Activated CD8-positive, alpha-beta memory T cell treated with anti-CD3 and anti-CD28 coated beads, Interleukin-2, amount 50 U/mL, for 48 hours (primary cell): ENCODE measurements around the gene PADI1.
"Not testable (repeated sequence)": the region's sequence is repeated elsewhere in the genome, so short reads cannot be mapped to it uniquely, and the experiment has no call there.

Source experiments
- DNase-seq: peaks from one replicate; pipeline ENCODE4 v3.0.0-alpha.2; 2020

PADI1 gene

DNA sequence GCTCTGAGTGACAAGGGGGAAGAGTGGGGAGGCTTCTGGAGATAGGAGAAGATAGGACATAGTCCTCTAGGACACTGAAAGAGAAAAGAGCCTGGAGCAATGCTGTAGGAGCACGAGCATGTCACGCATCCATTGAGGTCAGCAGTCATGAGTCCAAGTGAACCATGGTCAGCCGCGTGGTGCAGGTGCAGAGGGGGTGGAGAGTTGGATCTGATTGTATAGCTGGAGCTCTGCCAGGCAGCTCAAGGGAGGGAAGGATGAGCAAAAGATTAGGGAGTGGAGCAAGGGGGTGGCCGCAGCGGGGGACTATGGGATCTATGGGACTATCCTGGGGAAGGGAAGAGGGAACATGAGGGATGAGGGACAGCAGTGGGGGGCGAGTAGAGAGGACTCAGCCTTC, 14.0 kb downstream of the PADI1 start:
- DNase-seq = no peak

DNA sequence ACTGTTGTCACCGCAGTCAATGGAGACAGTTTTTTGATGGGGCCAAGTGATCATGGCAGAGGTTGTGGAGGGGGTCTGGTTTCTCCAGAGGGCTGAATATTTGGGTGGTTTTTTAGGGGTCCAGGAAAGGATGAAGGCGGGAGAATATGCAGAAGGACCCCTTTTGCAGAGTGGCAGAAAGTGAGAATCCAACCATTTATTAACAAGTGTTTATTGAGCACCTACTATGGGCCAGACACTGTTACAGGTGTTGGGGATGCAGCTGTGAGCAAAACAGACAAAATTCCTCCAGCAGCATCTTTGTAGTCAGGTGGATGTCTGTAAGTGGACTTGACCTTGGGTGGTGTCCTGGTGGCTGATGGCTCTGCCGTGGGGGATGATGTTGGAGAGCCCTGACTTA, 15.4 kb downstream of the PADI1 start:
- DNase-seq = no peak

DNA sequence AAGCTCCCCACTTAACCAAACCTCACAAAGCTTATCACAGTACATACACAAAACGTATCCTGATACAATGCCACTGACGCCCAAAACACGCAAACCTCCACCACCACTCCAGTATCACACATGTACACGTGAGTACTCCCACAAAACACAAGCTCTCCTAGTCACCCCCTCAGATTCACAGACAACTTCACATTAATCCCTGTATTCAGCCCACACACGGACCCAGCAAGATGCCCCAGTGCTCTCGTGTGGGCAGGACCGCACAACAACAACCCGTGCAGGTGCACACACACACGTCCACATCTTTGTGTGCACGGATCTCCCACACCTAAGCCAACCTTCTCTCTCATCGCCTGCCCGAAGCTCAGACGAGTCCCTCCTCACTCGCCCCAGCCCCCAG, 17.6 kb downstream of the PADI1 start:
- DNase-seq = no peak

DNA sequence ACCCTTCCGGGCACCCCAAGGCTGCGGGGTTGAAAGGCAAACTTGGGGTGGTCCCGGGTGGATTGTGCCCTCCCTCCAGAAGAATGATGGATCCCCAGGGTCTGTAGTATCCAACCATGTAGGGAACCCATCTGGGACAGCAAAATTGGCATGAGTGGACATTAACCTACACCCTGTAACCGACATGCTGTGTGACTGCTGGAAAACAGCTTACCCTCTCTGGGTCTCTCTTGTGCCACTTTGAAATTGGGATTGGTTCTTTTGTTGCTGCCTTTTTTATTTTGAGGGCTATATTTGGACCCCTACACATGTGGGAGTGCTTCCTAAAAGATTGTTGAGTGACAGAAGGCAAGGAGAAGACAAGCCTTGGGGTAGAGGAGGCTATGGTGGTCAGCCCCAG, 19.5 kb downstream of the PADI1 start:
- no peak for DNase-seq

DNA sequence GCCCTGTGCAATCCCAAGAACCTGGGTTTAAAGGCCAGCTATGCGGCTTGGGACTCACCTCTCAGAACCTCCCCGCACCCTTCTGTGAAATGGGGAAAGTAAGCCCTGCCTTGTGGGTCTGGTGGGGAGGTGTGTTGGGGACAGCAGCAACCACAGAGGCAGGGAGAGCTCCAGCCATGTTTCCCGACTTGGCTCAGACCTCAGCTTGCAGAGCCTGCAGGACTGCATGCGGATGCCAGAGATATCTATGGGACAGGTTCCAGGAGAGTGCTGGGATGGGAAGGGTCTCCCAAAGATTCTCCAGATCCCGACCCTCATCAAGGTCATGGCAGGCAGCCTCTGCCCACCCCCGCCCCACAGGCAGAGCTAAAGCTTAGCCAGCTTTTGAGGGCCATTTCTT, 20.2 kb downstream of the PADI1 start:
- no peak for DNase-seq

DNA sequence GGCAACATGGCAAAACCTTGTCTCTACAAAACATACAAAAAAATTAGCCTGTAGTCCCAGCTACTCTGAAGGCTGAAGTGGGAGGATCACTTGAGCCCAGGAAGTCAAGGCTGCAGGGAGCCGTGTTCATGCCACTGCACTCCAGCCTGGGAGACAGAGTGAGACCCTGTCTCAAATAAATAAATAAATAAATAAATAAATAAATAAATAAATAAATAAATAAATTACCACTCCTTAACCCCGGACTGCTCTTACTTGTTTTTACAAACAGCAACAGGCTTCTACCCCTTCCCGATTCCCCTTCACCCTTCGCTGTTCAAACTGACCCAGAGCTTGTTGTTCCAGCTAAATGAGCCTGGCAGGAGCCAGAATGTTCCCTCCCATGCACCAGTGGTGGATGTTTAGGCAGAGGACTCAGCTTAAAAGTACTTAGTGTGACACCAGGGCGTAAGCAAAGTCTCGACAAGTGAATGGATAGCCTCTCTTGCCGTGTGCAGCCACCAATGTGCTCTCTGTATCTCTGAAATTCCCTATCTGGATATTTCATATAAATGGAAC, 22.5 kb downstream of the PADI1 start:
- DNase-seq = no peak

DNA sequence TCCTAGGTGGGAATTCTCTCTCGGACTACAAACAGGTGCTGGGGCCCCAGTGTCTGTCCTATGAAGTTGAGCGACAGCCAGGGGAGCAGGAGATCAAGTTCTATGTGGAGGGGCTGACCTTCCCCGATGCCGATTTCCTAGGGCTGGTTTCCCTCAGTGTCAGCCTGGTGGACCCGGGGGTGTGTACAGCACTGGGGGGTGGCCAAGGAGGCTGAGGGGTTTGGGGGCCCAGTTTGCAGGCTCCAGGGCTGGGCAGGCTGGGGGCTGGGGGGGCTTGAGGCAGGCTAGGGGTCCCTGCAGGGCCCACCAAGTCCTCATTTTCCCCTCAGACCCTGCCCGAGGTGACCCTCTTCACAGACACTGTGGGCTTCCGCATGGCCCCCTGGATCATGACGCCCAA, 23.7 kb downstream of the PADI1 start:
- no peak for DNase-seq

DNA sequence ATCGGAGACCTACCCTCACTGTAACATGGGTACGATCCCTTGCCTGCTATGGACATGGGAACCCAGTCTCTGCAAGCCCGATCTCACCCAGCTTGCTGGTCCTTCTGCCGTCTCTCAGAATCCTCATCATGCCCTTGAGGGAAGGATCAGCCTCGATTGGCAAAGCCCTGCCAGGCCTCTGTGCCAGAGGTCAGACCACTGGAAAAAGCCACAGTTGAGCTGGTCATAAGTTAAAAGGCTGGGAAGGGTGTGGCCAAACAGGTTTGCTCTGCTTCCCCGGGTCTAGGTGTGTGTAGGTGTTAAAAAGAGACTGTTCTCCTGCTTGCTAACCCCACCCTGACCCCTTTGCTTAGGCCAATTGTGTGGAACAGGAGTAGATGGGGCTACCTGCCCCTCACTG, 24.5 kb downstream of the PADI1 start:
- DNase-seq = no peak

DNA sequence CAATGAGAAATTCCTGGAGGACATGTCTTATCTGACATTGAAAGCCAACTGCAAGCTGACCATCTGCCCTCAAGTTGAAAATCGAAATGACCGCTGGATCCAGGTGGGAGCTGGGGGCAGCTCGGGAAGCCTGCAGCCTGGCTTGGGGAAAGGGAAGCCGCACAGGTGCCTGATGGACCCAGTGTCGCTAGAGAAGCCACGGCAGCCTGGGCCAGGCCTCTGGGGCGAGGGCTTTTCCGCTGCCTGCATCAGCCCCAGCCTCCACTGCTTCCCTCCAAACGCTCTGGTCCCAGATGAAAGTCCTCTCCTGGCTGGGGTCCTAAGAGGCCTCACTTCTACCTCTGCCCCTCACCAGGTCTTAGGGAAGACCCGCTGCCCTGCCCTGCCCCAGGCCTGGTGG, 25.2 kb downstream of the PADI1 start:
- DNase-seq = no peak

DNA sequence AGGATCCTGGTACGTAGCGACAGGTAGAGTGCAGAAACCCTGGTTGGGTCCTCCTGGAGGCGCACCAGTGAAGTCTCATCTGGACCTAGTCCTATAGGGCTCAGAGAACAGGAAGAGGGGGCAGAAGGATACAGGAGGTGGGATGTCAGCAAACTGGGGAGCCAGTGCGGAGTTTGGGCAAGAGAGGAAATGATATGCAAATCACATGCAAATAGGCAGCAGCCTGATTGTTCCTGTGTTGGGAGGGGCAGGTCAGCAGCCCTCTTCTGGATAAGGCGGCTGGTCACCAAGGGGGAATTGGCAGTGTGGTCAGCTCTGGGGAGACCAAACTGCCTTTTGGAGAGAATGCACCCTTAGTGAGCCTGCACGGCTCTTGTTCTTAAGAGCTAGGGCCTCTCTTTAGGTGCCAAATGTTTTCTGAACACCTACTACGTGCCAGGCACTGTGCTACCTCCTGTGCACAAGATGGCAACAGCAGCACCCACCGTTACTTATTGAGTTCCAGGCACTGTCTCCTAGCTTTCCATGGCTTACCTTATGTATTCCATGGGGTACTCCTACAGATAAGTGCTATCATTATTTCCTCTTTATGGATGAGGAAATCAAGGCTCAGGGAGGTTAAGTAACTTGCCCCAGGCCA, 25.9 kb downstream of the PADI1 start:
- no peak for DNase-seq

DNA sequence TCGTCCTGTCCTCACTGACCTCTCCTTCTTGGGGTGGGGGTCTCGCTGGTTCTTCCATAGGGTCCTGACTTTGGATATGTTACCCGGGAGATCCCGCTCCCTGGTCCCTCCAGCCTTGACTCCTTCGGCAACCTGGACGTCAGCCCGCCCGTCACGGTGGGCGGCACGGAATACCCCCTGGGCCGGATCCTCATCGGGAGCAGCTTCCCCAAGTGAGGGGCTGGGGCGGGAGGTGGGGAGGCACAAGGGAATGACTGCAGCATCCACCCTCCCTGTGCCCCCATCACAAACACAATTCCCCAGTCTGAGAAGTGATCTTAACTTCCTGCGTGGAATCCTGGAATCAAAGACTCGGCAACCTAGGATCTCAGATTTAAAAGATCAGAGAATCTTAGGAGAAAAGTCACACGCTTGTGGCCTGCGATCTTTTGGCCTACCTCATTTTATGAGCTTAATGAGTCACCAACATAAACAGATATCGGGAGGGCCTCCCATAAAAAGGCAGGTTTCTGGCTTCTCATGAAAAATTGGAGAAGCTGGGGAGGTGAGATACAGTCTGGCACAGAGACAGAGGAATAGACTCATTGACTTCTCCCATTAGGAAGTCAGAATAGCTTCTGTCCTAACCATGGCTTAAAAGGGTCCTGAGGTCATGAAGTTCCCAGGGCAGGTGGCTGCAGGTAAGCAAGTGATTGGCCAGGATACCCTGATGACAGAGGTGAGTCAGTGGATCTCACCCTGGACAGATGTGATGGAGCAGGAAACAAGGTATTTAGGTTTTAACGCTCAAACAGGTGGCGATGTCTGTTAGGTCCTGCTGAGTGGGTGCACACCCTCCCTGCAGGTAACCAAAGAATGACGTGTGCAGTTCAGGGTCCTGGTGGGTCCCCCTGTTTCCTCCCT, 28.1 kb downstream of the PADI1 start:
- no peak for DNase-seq

DNA sequence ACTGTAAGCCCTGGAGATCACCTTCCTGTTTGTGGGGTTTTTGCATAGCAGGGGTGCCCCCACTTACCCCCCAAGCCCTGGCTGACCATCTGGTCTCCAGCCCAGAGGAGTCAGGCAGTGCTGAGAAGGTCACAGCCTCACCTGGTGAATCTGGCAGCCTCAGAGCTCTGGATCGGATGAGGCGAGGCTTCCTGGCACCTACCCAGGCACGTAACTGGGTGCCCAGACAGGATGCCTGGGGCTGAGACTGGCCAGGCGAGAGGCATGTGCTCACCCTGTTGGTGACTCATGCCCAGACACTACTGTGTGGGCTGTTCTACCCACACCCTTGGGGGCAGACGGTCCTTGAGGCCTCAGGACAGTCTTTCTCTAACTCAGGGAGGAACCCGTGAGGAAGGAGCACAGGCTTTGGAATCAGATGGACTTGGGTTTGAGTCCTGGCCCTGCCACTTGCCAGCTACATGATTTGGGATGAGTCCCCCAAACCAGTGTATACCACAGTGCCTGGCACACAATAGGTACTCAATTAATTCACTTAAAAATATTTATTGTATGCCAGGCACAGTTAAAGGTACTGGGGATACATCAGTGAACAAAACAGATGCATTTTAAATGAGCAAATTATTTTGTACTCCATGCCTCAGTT, 28.9 kb downstream of the PADI1 start:
- DNase-seq = no peak

DNA sequence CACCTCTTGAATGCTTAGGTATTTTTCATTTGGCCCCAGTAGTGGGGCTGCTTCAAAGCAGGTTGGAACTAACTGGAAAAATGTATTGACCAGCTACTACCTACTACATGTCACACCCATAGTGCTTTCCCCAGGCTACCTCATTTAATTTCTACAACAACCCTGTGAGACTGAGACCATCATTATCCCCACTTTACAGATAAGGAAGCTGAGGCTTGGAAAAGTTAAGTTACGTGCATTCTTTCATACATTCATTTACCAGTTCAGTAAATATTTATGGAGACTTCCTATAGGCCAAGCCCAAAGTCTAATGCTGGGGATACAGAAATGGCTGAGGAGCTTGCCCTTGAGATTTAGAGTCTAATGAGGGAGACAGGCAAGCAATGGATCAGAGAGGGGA, 29.5 kb downstream of the PADI1 start:
- DNase-seq = no peak

DNA sequence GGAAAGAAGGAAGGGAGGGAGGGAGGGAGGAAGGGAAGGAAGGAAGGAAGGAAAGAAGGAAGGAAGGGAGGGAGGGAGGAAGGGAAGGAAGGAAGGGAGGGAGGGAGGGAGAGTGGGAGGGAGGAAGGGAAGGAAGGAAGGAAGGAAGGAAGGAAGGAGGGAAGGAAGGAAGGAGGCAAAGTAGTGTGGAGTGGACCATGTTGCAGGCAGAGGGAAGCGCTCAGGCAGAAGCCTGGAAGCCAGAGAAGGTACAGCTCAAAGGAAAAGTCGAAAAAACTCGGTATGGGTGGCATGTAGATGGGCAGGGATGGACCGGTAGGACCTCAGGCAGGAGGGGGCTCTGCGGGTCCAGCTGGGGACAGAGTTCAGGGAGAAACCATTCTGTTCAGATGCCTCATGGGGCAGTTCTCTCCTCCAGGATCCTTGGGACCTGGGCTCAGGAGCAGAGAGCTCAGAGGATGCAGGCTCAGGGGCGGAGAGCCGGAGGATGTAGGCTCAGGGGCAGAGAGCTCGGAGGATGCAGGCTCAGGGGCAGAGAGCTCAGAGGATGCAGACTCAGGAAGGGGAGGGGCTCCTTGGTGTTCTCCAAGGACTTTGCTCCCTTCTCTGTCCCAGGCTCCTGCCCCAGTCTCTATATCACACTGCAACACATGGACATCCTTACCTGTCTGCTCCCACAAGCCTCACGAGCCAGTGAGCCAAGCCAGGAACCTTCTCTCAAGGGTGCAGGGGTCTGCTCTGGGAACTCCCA, 30.4 kb downstream of the PADI1 start:
- no peak for DNase-seq

DNA sequence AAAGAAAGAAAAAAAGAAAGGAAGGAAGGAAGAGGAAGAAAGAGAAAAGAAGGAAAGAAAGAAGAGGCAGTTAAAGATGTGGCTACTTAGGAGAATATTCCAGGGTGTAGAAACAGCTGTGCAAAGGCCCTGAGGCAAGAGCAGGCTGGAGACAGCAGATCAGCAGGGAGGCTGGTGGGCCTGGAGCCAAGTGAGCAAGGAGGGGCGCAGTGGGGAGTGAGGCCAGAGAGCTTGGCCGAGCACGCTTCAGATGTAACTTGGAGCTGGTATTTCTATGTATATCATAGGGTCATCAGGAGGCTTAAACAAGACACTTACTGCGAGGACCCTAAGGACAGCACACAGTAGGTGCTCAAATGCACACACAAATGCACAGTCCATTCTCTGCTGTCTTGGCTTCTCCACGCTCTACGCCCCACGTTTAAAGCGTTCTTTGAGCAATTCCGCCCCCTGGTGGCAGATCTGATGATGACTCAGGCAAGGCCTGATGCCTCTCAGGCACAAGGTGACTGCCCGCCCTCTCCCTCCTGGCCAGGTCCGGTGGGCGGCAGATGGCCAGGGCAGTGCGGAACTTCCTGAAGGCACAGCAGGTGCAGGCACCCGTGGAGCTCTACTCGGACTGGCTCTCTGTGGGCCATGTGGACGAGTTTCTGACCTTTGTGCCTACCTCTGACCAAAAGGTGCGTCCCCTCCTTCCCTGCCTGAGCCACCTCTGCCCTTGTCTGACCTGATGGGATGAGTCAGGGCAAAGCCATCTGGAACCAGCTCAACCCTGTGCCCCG, 32.0 kb downstream of the PADI1 start:
- peak; percentile 98 for DNase-seq

DNA sequence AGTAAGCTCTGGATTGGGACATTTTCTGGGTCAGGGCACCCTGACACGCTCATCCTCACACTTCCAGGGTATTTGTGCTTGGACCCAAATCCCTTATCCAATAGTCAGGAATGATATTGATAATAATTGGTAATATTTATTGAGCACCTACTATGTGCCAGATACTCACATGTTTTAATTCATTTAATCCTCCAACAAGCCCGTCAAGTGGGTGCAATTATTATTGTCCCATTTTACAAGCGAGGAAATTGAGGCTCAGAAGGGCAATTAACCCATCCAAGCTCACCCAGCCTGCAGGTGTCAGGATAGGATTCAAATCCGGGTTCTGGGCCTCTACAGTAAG, 32.6 kb downstream of the PADI1 start:
- DNase-seq = no peak

DNA sequence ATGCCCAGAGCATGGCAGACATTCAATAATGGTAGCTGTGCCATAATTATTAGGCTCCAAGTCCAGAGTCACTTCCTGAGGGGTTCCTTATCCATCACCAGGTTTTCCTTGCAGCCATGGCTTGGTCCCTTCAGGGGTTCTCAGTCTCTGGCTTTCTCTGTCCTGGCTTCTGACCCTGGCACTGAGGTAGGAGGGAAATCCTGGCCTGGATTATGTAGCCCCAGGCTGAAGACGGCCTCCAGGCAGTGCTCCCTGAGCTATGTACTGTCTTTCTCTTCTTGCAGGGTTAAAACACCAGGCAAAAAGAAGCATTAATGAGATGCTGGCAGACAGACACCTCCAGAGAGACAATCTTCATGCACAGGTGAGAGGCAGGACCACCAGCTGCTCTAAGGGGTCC, 34.5 kb downstream of the PADI1 start:
- no peak for DNase-seq

DNA sequence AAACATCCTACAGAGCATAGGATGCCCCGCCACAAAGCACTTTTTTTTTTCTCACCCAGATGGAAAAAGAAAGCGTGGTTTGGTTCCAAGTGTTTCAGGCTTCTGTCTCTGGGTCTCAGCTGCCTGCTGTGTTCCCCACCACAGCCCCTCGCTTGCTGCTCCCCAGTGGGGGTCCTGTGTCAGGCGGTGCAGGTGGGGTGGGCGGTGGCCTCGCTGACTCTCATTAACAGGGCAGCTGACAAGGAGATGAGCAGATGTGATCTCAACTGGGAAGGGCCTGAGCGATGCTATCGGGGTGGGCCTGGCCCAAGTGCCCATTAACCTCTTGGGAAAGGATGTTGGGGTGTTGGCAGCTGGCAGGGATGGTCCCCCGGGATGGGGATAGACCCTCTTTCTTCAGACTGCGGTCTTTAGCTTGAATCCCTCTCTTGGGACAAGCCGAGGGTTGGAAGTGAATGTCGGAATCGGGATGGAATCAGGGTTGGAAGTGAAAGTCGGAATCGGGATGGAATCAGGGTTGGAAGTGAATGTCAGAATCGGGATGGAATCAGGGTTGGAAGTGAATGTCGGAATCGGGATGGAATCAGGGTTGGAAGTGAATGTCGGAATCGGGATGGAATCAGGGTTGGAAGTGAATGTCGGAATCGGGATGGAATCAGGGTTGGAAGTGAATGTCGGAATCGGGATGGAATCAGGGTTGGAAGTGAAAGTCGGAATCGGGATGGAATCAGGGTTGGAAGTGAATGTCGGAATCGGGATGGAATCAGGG, 36.3 kb downstream of the PADI1 start:
- not testable (repeated sequence) for DNase-seq

DNA sequence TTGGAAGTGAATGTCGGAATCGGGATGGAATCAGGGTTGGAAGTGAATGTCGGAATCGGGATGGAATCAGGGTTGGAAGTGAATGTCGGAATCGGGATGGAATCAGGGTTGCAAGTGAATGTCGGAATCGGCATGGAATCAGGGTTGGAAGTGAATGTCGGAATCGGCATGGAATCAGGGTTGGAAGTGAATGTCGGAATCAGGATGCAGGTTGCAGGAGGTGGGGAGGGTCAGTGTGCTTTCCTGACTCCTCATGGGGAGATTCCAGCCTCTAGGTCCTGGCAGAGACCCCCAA, 36.8 kb downstream of the PADI1 start:
- DNase-seq = not testable (repeated sequence)

DNA sequence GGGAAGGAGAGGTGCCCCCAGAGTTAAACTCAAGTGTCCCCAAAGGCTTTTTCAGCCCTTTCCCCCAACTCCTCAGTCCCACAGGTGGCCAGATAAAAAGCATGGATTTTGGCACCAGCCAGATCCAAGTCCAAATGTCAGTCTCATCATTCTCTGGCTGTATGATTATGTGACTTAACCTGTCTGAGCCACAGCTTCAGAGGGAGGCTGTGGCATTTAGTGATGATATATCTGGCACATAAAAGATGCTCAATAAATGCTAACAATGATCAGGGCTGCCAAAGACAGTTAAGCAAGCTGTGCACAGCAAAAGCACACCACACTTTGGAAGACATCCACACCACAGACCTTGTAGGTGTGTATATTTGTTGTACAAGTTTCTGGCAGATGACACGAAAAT, 38.3 kb downstream of the PADI1 start:
- no peak for DNase-seq

DNA sequence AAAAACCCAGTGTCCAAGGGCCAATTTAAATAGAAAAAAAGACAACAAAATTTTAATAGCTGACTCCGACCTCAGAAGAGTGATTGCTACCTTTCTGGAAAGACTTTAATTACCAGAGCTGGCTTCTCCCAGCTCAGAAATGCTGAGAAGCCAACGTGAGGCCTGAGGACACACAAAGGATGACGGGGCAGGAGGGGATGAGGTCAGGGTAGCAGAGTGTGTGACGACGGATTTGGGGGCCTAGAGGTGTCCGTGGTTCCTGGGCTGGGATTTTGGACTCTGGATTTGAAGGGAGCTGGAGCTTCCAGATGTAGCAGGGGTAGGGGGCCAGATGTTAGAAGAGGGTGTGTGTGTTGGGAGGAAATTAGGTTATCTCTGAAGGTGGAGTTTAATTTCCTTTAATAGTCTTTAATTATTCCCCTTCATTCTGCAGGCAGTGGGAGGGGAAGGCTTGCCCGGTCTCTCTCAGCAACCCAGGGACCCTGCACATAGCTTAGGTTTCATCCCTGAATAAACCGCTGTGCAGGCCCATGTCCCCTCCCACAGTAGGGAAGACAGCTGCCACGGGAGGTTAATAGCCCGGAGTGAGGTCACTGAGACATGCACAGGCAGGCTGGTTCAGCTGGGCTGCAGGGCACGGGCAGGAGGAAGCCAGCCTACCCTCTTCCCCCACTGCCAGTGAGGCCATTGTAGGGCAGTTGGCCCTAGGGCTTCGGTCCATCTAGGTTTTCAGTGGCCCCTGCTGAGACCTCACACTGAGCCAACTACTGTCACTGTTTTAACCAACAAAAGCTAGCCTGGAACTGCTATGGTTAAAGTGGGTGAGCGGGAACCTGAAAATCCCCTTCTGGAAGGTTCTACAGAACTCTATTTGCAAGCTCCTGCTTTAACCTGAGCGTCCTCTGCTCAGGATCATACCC, 40.2 kb downstream of the PADI1 start:
- no peak for DNase-seq
